Measurements from ENCODE around the gene CENPA.

Gene CENPA

GRCh38 chr2:26763019-26763418, 22.8 kb upstream of the CENPA start:
- no peak for DNase-seq

GRCh38 chr2:26764078-26764887, 21.6 kb upstream of the CENPA start, which contains the start of gene SLC35F6:
Gene SLC35F6, plus strand, starts transcription at chr2:26764284. Its CDS starts 66 bp downstream, at chr2:26764350.
- peak; percentile 85 for DNase-seq

- no peak for DNase-seq
Measured at GRCh38 chr2:26764906-26765305, 20.9 kb upstream of the CENPA start.

GRCh38 chr2:26765475-26766200, 20.2 kb upstream of the CENPA start:
- DNase-seq = no peak

- no peak for DNase-seq
Measured at GRCh38 chr2:26767129-26767528, 18.7 kb upstream of the CENPA start.

- DNase-seq = no peak
Measured at GRCh38 chr2:26767894-26768487, 17.9 kb upstream of the CENPA start.

- no peak for DNase-seq
Measured at GRCh38 chr2:26768759-26769088, 17.1 kb upstream of the CENPA start.

- peak; percentile 52 for DNase-seq
Measured at GRCh38 chr2:26769089-26769761, 16.6 kb upstream of the CENPA start.

GRCh38 chr2:26770986-26771586, 14.8 kb upstream of the CENPA start:
- DNase-seq = no peak

GRCh38 chr2:26772064-26773001, 13.5 kb upstream of the CENPA start:
- DNase-seq = peak; percentile 53

- DNase-seq = no peak
Measured at GRCh38 chr2:26776195-26776800, 9.6 kb upstream of the CENPA start.

- DNase-seq = no peak
Measured at GRCh38 chr2:26778098-26778497, 7.8 kb upstream of the CENPA start.

- DNase-seq = no peak
Measured at GRCh38 chr2:26778507-26778906, 7.3 kb upstream of the CENPA start.

- no peak for DNase-seq
Measured at GRCh38 chr2:26780203-26780760, 5.6 kb upstream of the CENPA start.

GRCh38 chr2:26782876-26783704, 2.8 kb upstream of the CENPA start:
- DNase-seq = no peak

GRCh38 chr2:26784570-26785234, 1.2 kb upstream of the CENPA start:
- DNase-seq = no peak

- DNase-seq = no peak
Measured at GRCh38 chr2:26786207-26787028, 562 bp downstream of the CENPA start.

GRCh38 chr2:26792720-26793119, 6.9 kb downstream of the CENPA start:
- no peak for DNase-seq
